Measurements from ENCODE around the gene PLXNB1.

Gene PLXNB1

GRCh38 chr3:48372862-48373435 is 56.9 kb downstream of the PLXNB1 start:
- Histone ChIP-seq H3K36me3 (ENCODE audit: insufficient read depth, low read length) (no peaks in the 10 kb centered on the region), H3K9ac (ENCODE audit: low read depth, low read length) (no peak overlapping the region), H3K9me3 (ENCODE audit: insufficient read depth, low read depth, low read length) (no peaks in the 10 kb centered on the region), H3K27me3 (ENCODE audit: insufficient read depth, low read length) (no peaks in the 10 kb centered on the region), H3K4me3 (ENCODE audit: low read length) (no peak overlapping the region), H3K4me1 (ENCODE audit: insufficient read depth, low read length) (peaks cover 7% of the 10 kb centered on the region), H3K27ac (ENCODE audit: low read depth, low read length) (no peak overlapping the region)
- WGBS = 82% methylated on average over 5 of the region's 5 CpGs

GRCh38 chr3:48372377-48372770 is 57.5 kb downstream of the PLXNB1 start:
- Histone ChIP-seq H3K36me3 (ENCODE audit: insufficient read depth, low read length) (no peaks in the 10 kb centered on the region), H3K4me1 (ENCODE audit: insufficient read depth, low read length) (peaks cover 7% of the 10 kb centered on the region), H3K4me3 (ENCODE audit: low read length) (no peak overlapping the region), H3K27me3 (ENCODE audit: insufficient read depth, low read length) (no peaks in the 10 kb centered on the region), H3K27ac (ENCODE audit: low read depth, low read length) (no peak overlapping the region), H3K9ac (ENCODE audit: low read depth, low read length) (no peak overlapping the region), H3K9me3 (ENCODE audit: insufficient read depth, low read depth, low read length) (no peaks in the 10 kb centered on the region)
- 85% methylated on average over 7 of the region's 7 CpGs for WGBS

GRCh38 chr3:48371651-48372376 is 58.1 kb downstream of the PLXNB1 start, which contains the start of gene FBXW12:
Gene FBXW12, plus strand, starts transcription at chr3:48372219. Its CDS starts 549 bp downstream, at chr3:48372768.
- H3K9ac ChIP-seq (ENCODE audit: low read depth, low read length) = no peak within 1 kb of the TSS
- H3K4me3 ChIP-seq (ENCODE audit: low read length) = no peak within 1 kb of the TSS
- no peaks in the 10 kb centered on the region for H3K36me3 ChIP-seq (ENCODE audit: insufficient read depth, low read length)
- H3K27me3 ChIP-seq (ENCODE audit: insufficient read depth, low read length) = no peaks in the 10 kb centered on the region
- no peaks in the 10 kb centered on the region for H3K9me3 ChIP-seq (ENCODE audit: insufficient read depth, low read depth, low read length)
- WGBS = 92% methylated on average over 11 of the region's 11 CpGs
- H3K4me1 ChIP-seq (ENCODE audit: insufficient read depth, low read length) = peaks cover 7% of the 10 kb centered on the region
- no peak within 1 kb of the TSS for H3K27ac ChIP-seq (ENCODE audit: low read depth, low read length)

- WGBS = 76% methylated on average over 7 of the region's 7 CpGs
Measured at GRCh38 chr3:48370333-48370713, 59.6 kb downstream of the PLXNB1 start.

GRCh38 chr3:48369693-48370332 is 60.1 kb downstream of the PLXNB1 start:
- Histone ChIP-seq H3K9ac (ENCODE audit: low read depth, low read length) (0 out of 2 replicates have a peak overlapping the region, but pooled peaks have one; percentile 30), H3K27ac (ENCODE audit: low read depth, low read length) (no peak overlapping the region), H3K27me3 (ENCODE audit: insufficient read depth, low read length) (no peaks in the 10 kb centered on the region), H3K4me1 (ENCODE audit: insufficient read depth, low read length) (peaks cover 7% of the 10 kb centered on the region), H3K36me3 (ENCODE audit: insufficient read depth, low read length) (no peaks in the 10 kb centered on the region), H3K9me3 (ENCODE audit: insufficient read depth, low read depth, low read length) (no peaks in the 10 kb centered on the region), H3K4me3 (ENCODE audit: low read length) (no peak overlapping the region)
- 55% methylated on average over 7 of the region's 7 CpGs for WGBS

More at GRCh38 chr3:48370333-48370713, 59.6 kb downstream of the PLXNB1 start:
- Histone ChIP-seq H3K9ac (ENCODE audit: low read depth, low read length) (no peak overlapping the region), H3K27ac (ENCODE audit: low read depth, low read length) (no peak overlapping the region), H3K9me3 (ENCODE audit: insufficient read depth, low read depth, low read length) (no peaks in the 10 kb centered on the region), H3K4me3 (ENCODE audit: low read length) (no peak overlapping the region), H3K4me1 (ENCODE audit: insufficient read depth, low read length) (peaks cover 7% of the 10 kb centered on the region), H3K36me3 (ENCODE audit: insufficient read depth, low read length) (no peaks in the 10 kb centered on the region), H3K27me3 (ENCODE audit: insufficient read depth, low read length) (no peaks in the 10 kb centered on the region)

GRCh38 chr3:48367201-48367600 is 62.7 kb downstream of the PLXNB1 start:
- Histone ChIP-seq H3K27ac (ENCODE audit: low read depth, low read length) (no peak overlapping the region), H3K36me3 (ENCODE audit: insufficient read depth, low read length) (no peaks in the 10 kb centered on the region), H3K4me1 (ENCODE audit: insufficient read depth, low read length) (peaks cover 7% of the 10 kb centered on the region), H3K9me3 (ENCODE audit: insufficient read depth, low read depth, low read length) (0 out of 2 replicates have a peak, but pooled peaks cover 3% of the 10 kb centered on the region), H3K27me3 (ENCODE audit: insufficient read depth, low read length) (no peaks in the 10 kb centered on the region), H3K4me3 (ENCODE audit: low read length) (no peak overlapping the region), H3K9ac (ENCODE audit: low read depth, low read length) (no peak overlapping the region)

- Histone ChIP-seq H3K27ac (ENCODE audit: low read depth, low read length) (no peak overlapping the region), H3K4me3 (ENCODE audit: low read length) (no peak overlapping the region), H3K9ac (ENCODE audit: low read depth, low read length) (no peak overlapping the region), H3K4me1 (ENCODE audit: insufficient read depth, low read length) (peaks cover 3% of the 10 kb centered on the region), H3K9me3 (ENCODE audit: insufficient read depth, low read depth, low read length) (peaks cover 15% of the 10 kb centered on the region; the same call in 1 of the 2 replicates), H3K27me3 (ENCODE audit: insufficient read depth, low read length) (no peaks in the 10 kb centered on the region), H3K36me3 (ENCODE audit: insufficient read depth, low read length) (no peaks in the 10 kb centered on the region)
- 100% methylated on average over 1 of the region's 1 CpG for WGBS
Measured at GRCh38 chr3:48364840-48365239, 65.0 kb downstream of the PLXNB1 start.

- H3K4me1 ChIP-seq (ENCODE audit: insufficient read depth, low read length) = no peaks in the 10 kb centered on the region
- no peak overlapping the region for H3K4me3 ChIP-seq (ENCODE audit: low read length)
- no peaks in the 10 kb centered on the region for H3K36me3 ChIP-seq (ENCODE audit: insufficient read depth, low read length)
- H3K9ac ChIP-seq (ENCODE audit: low read depth, low read length) = no peak overlapping the region
- no peak overlapping the region for H3K27ac ChIP-seq (ENCODE audit: low read depth, low read length)
- H3K9me3 ChIP-seq (ENCODE audit: insufficient read depth, low read depth, low read length) = peaks cover 15% of the 10 kb centered on the region; the same call in 1 of the 2 replicates
- no peaks in the 10 kb centered on the region; the same call in 1 of the 2 replicates for H3K27me3 ChIP-seq (ENCODE audit: insufficient read depth, low read length)
Measured at GRCh38 chr3:48361928-48362327, 68.0 kb downstream of the PLXNB1 start.

- no peaks in the 10 kb centered on the region; the same call in 1 of the 2 replicates for H3K27me3 ChIP-seq (ENCODE audit: insufficient read depth, low read length)
- H3K27ac ChIP-seq (ENCODE audit: low read depth, low read length) = no peak overlapping the region
- H3K36me3 ChIP-seq (ENCODE audit: insufficient read depth, low read length) = no peaks in the 10 kb centered on the region
- 87% methylated on average over 1 of the region's 1 CpG for WGBS
- H3K9ac ChIP-seq (ENCODE audit: low read depth, low read length) = no peak overlapping the region
- H3K9me3 ChIP-seq (ENCODE audit: insufficient read depth, low read depth, low read length) = peaks cover 4% of the 10 kb centered on the region; the same call in 1 of the 2 replicates
- H3K4me1 ChIP-seq (ENCODE audit: insufficient read depth, low read length) = no peaks in the 10 kb centered on the region
- no peak overlapping the region for H3K4me3 ChIP-seq (ENCODE audit: low read length)
Measured at GRCh38 chr3:48356419-48356818, 73.5 kb downstream of the PLXNB1 start.

GRCh38 chr3:48353987-48354386 is 75.9 kb downstream of the PLXNB1 start:
- Histone ChIP-seq H3K9me3 (ENCODE audit: insufficient read depth, low read depth, low read length) (no peaks in the 10 kb centered on the region; the same call in 1 of the 2 replicates), H3K4me1 (ENCODE audit: insufficient read depth, low read length) (no peaks in the 10 kb centered on the region), H3K27ac (ENCODE audit: low read depth, low read length) (no peak overlapping the region), H3K4me3 (ENCODE audit: low read length) (no peak overlapping the region), H3K9ac (ENCODE audit: low read depth, low read length) (no peak overlapping the region), H3K36me3 (ENCODE audit: insufficient read depth, low read length) (no peaks in the 10 kb centered on the region), H3K27me3 (ENCODE audit: insufficient read depth, low read length) (peaks cover 2% of the 10 kb centered on the region; the same call in 1 of the 2 replicates)
- 93% methylated on average over 2 of the region's 4 CpGs for WGBS
